ENCODE data around the gene BPNT1. TPM values are rescaled to one million over a fixed set of nuclear protein-coding genes. Genes with fewer than 3 reads are reported as not detected.

The BPNT1 gene
- total and polyA plus RNA-seq, 2 of the 13 experiments (the other 11 are each of a cell fraction or from before 2014, with no cell fraction given), result 35.2 to 43.9 TPM

GRCh38 chr1:220123066-220123465, 33.5 kb upstream of the BPNT1 start:
- DNase-seq (ENCODE audit: low spot score) (no peak), FAIRE-seq (no peak), ATAC-seq (no peak)
- TF ChIP-seq ZNF317 (CRISPR knock-in tag; IDR thresholded peaks at IDR 0.05) (no peak), EZH2 (conservative IDR thresholded peaks at IDR 0.05; ENCODE audit: low read depth, low read length) (no peak), SMC3 (IDR thresholded peaks at IDR 0.05; ENCODE audit: low read length) (no peak), NR0B2 (CRISPR knock-in tag; IDR thresholded peaks at IDR 0.05) (no peak), SSRP1 (CRISPR knock-in tag; IDR thresholded peaks at IDR 0.05) (no peak), SAP130 (CRISPR knock-in tag; IDR thresholded peaks at IDR 0.05; ENCODE audit: low read depth) (no peak), CENPT (CRISPR knock-in tag; IDR thresholded peaks at IDR 0.05; ENCODE audit: low read depth) (no peak)
- no peaks in the 10 kb centered on the region for H3K9me3 ChIP-seq (ENCODE audit: low read length)
- no peak overlapping the region for H3K27ac ChIP-seq (ENCODE audit: extremely low read length, insufficient read depth, low read length)
- no peak overlapping the region for H3K4me2 ChIP-seq (ENCODE audit: low read depth, low read length)
- no peak overlapping the region for H2AFZ ChIP-seq (ENCODE audit: low read length)
- CTCF ChIA-PET (ENCODE audit: low intra/inter-chr PET ratio, low total read pairs), result no interaction called here
- POLR2A ChIA-PET, result no interaction called here
- no peak overlapping the region for H3K9ac ChIP-seq (ENCODE audit: insufficient read depth, low read depth, low read length)
- peaks cover 10 to 24% of the 10 kb centered on the region in 2 experiments for H3K36me3 ChIP-seq (replicated peaks in 1 of 2; ENCODE audit: control insufficient read depth in 1 of 2, insufficient read depth in 2 of 2, low read length in 2 of 2)
- H3K27me3 ChIP-seq (ENCODE audit: control insufficient read depth in 1 of 2, insufficient read depth in 2 of 2, low read length in 2 of 2), result no peaks in the 10 kb centered on the region; a peak in 1 of 5 replicates
- H3K79me2 ChIP-seq (ENCODE audit: insufficient read depth, low read length), result no peaks in the 10 kb centered on the region
- no peaks in the 10 kb centered on the region; the same call in 1 of the 2 replicates for H4K20me1 ChIP-seq (ENCODE audit: insufficient read depth, low read length)
- in situ Hi-C loops (cut with HindIII; ENCODE audit: extremely low pct_ligation_motif_present, low pct_unique_long_range_greater_than_20kb) (loop anchor here (10.0 kb wide), 1 partner anchor 288 kb away; no protein-coding TSS in a partner anchor), intact Hi-C loops (cut with micrococcal nuclease; ENCODE audit: unreplicated experiment) (no loop called here)
- H3K4me1 ChIP-seq (ENCODE audit: insufficient read depth, low read length), result peaks cover 19% of the 10 kb centered on the region
- no TSS peak for BruUV-seq (replicated peaks)
- no peak overlapping the region for H3K4me3 ChIP-seq (replicated peaks in 1 of 3; ENCODE audit: insufficient read depth in 1 of 3, low read depth in 2 of 3, low read length in 3 of 3)

GRCh38 chr1:220121791-220122530, 32.4 kb upstream of the BPNT1 start:
- POLR2A ChIA-PET, result no interaction called here
- TF ChIP-seq TFDP1 (CRISPR knock-in tag; IDR thresholded peaks at IDR 0.05; ENCODE audit: borderline replicate concordance), result no peak
- no peak for TF ChIP-seq ISX (CRISPR knock-in tag; conservative IDR thresholded peaks at IDR 0.05)
- TF ChIP-seq SNRNP70 (IDR thresholded peaks at IDR 0.05; ENCODE audit: low read depth, low read length), result no peak
- TF ChIP-seq FOXA1 (IDR thresholded peaks at IDR 0.05), result no peak
- peak; percentile 49 for TF ChIP-seq FOXA1 (CRISPR knock-in tag; IDR thresholded peaks at IDR 0.05)
- TF ChIP-seq BCLAF1 (IDR thresholded peaks at IDR 0.05), result no peak
- no peak for TF ChIP-seq ZNF577 (CRISPR knock-in tag; IDR thresholded peaks at IDR 0.05; ENCODE audit: borderline replicate concordance, low read depth)
- peak; percentile 75 for TF ChIP-seq HNF4A (CRISPR knock-in tag; IDR thresholded peaks at IDR 0.05)

More at GRCh38 chr1:220121791-220122530, 32.4 kb upstream of the BPNT1 start:
- no peaks in the 10 kb centered on the region for H3K79me2 ChIP-seq (ENCODE audit: insufficient read depth, low read length)
- H4K20me1 ChIP-seq (ENCODE audit: insufficient read depth, low read length), result no peaks in the 10 kb centered on the region; the same call in 1 of the 2 replicates
- no peaks in the 10 kb centered on the region for H3K9me3 ChIP-seq (ENCODE audit: low read length)
- ATAC-seq (no peak; the same call in 2 of the 3 replicates), DNase-seq (ENCODE audit: low spot score) (no peak), FAIRE-seq (no peak)
- intact Hi-C loops (cut with micrococcal nuclease; ENCODE audit: unreplicated experiment) (no loop called here), in situ Hi-C loops (cut with HindIII; ENCODE audit: extremely low pct_ligation_motif_present, low pct_unique_long_range_greater_than_20kb) (loop anchor here (10.0 kb wide), 1 partner anchor 287 kb away; no protein-coding TSS in a partner anchor)
- H3K4me3 ChIP-seq (replicated peaks in 1 of 3; ENCODE audit: insufficient read depth in 1 of 3, low read depth in 2 of 3, low read length in 3 of 3), result no peak overlapping the region
- 0 out of 2 replicates have a peak overlapping the region, but pooled peaks have one; percentile 32 for H3K4me2 ChIP-seq (ENCODE audit: low read depth, low read length)
- peak overlapping the region; percentile 28 for H3K27ac ChIP-seq (ENCODE audit: extremely low read length, insufficient read depth, low read length)
- no peaks in the 10 kb centered on the region; a peak in 1 of 5 replicates for H3K27me3 ChIP-seq (ENCODE audit: control insufficient read depth in 1 of 2, insufficient read depth in 2 of 2, low read length in 2 of 2)
- H3K9ac ChIP-seq (ENCODE audit: insufficient read depth, low read depth, low read length), result no peak overlapping the region
- H3K36me3 ChIP-seq (replicated peaks in 1 of 2; ENCODE audit: control insufficient read depth in 1 of 2, insufficient read depth in 2 of 2, low read length in 2 of 2), result peaks cover 6 to 15% of the 10 kb centered on the region in 2 experiments
- H3K4me1 ChIP-seq (ENCODE audit: insufficient read depth, low read length), result peaks cover 19% of the 10 kb centered on the region
- WGBS (ENCODE audit: low lambda C conversion rate), result 80% methylated on average over 8 of the region's 8 CpGs
- H2AFZ ChIP-seq (ENCODE audit: low read length), result no peak overlapping the region
- CTCF ChIA-PET (ENCODE audit: low intra/inter-chr PET ratio, low total read pairs), result no interaction called here
- no TSS peak for BruUV-seq (replicated peaks)

Measured in HepG2 (cell line).